ENCODE data around the gene PLXNA4.

GRCh38 chr7:132160611-132161532 lies 415.4 kb downstream of the PLXNA4 start:
- TF ChIP-seq, protein P1, sequence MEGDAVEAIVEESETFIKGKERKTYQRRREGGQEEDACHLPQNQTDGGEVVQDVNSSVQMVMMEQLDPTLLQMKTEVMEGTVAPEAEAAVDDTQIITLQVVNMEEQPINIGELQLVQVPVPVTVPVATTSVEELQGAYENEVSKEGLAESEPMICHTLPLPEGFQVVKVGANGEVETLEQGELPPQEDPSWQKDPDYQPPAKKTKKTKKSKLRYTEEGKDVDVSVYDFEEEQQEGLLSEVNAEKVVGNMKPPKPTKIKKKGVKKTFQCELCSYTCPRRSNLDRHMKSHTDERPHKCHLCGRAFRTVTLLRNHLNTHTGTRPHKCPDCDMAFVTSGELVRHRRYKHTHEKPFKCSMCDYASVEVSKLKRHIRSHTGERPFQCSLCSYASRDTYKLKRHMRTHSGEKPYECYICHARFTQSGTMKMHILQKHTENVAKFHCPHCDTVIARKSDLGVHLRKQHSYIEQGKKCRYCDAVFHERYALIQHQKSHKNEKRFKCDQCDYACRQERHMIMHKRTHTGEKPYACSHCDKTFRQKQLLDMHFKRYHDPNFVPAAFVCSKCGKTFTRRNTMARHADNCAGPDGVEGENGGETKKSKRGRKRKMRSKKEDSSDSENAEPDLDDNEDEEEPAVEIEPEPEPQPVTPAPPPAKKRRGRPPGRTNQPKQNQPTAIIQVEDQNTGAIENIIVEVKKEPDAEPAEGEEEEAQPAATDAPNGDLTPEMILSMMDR (IDR thresholded peaks at IDR 0.05; ENCODE audit: low read depth, low read length, poor library complexity, severe bottlenecking) = no peak
- TF ChIP-seq EZH2phosphoT487 (IDR thresholded peaks at IDR 0.05; ENCODE audit: borderline replicate concordance, low read length) = no peak

Data from DOHH2 (cell line).